NOMO-1 treated with DMSO at 0.1 percent for 48 hours (cell line): ENCODE data around the gene HSF2BP.
"Not testable (repeated sequence)": the region's sequence is repeated elsewhere in the genome, so short reads cannot be mapped to it uniquely, and the experiment has no call there.

Source experiments
- DNase-seq: peaks from one replicate; lab custom pipeline; 2025; ENCODE audit not compliant: unreplicated experiment; lab: John Stamatoyannopoulos, UW

The HSF2BP gene

DNA sequence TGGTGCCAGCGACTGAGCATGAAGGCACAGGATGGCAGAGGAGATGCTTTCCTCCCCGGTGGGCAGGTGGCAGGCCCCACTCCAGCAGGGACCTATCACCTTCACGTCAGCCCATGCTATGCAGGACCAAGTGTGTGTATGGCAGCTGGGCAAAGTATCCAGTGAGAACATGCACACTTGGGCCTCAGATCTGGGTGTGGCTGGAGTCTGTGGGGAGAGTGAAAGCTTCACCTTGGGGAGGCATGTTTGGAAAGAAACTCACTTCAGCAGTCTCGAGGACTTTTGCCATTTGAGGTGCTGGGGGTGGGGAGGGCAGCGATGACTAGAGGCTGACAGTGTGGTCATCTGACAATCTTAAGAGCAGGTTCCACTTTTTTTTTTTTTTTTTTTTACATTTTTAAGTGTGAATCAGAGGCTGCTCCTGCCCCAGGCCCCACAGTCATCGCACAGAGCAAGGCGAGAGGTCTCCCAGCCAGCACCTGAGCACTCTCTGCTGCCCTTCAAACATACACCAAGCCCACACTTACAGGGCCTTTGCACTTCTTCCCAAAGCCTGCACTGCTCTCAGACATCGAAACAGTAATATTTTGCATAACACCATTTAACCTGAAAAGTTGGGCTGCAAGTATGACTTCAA, 136.7 kb downstream of the HSF2BP start:
- not testable (repeated sequence) for DNase-seq

DNA sequence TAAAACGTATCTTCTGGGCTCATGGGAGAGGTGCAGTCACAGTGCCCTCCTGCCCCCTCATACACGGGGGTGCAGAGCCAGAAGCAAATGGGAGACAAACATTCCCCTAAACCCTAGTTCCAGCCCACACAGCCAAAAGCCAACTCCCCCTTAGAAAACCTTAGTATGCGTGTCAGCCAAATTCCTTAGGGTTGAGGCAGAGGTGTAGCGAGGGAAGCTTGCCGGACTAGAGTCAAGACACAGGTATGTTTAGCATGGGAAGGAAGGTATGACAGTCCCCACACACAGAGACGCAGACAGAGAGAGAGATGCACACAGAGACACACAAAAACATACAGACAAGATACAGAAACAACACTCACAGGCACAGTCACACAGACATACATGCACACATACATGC, 141.6 kb downstream of the HSF2BP start:
- DNase-seq = not testable (repeated sequence)

- DNase-seq = not testable (repeated sequence)
Measured at GRCh38 chr21:43516860-43517627, 142.2 kb downstream of the HSF2BP start.

- DNase-seq = not testable (repeated sequence)
Measured at GRCh38 chr21:43516295-43516847, 142.9 kb downstream of the HSF2BP start.

DNA sequence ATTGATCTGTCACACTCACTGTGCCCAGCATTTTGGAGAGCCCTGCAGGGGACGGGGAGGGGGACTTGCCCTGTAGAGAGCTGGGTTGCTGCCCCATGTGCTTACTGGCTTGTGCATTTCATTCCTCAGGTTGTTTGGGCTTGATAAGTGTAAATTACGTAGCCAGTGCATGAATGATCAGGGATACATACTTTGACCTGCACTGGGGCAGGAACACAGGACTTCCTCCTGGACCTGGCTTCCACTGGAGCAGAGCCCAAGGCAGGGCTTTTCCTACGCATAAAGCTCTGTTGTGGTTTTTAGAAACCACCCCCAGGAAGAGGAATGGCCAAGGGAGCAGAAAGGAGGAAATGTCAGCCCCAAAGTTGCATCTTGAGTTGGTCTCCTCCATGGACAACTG, 144.5 kb downstream of the HSF2BP start:
- DNase-seq = not testable (repeated sequence)

- not testable (repeated sequence) for DNase-seq
Measured at GRCh38 chr21:43513023-43513422, 146.3 kb downstream of the HSF2BP start.

- not testable (repeated sequence) for DNase-seq
Measured at GRCh38 chr21:43511209-43511608, 148.1 kb downstream of the HSF2BP start.

- DNase-seq = not testable (repeated sequence)
Measured at GRCh38 chr21:43510669-43511068, 148.6 kb downstream of the HSF2BP start.

GRCh38 chr21:43503892-43504291, 155.4 kb downstream of the HSF2BP start:
- not testable (repeated sequence) for DNase-seq

GRCh38 chr21:43503075-43503750, 156.1 kb downstream of the HSF2BP start:
- DNase-seq = not testable (repeated sequence)

- not testable (repeated sequence) for DNase-seq
Measured at GRCh38 chr21:43502407-43503071, 156.7 kb downstream of the HSF2BP start.

GRCh38 chr21:43498924-43499323, 160.4 kb downstream of the HSF2BP start:
- DNase-seq = not testable (repeated sequence)

- not testable (repeated sequence) for DNase-seq
Measured at GRCh38 chr21:43498065-43498464, 161.2 kb downstream of the HSF2BP start.

DNA sequence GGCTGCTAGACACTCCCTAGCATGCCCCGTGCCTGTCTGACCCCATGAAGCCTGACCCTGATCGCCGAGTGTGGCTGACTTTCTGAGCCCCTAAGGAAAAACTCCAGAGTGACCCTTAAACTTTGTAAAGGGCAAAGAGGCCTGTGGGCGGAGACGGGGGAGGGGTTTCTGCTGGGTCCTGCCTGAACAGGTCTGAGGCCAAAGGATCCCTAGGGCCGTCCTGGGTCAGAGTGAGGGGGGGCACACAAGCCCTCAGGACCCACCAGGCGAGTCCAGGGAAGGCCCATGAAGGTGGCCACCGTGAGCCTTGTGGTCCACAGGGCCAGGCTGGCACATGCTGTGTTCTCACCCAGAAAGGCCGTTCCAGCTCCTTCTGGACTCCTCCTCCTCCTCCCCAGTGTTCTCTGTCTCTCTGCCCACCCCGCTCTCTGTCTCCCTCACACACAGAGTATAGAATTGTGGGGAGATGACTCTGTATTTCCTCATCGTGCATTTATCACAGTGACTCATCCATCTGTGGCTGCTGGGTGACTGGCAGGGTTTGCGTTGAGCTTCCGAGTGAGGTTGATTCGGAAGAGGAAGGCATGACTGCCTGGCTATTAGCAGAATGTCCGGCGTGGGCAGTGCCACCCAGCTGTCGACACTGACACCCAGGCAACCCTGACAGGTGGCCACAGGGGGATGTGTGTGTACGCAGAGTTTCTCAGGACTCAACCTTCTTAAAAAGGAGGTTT, 164.8 kb downstream of the HSF2BP start:
- not testable (repeated sequence) for DNase-seq

DNA sequence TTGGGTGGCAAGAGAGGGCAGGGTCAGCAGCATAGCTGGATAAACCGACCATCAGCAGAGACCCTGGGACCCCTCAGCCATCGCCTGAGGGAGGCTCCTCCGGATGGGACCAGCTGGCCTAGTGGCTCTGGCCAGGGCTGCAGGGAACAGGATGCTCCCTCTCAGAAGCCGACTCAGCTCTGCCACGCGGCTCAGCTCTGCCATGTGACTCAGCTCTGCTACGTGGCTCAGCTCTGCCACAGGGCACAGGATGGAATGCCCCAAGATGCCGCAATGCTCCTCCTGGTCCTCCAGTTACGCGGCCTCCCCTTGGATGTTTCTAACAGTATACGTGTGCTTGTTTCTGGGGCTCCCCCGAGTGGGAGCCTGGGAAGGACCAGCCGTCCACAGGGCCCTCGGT, 165.8 kb downstream of the HSF2BP start:
- DNase-seq = not testable (repeated sequence)

DNA sequence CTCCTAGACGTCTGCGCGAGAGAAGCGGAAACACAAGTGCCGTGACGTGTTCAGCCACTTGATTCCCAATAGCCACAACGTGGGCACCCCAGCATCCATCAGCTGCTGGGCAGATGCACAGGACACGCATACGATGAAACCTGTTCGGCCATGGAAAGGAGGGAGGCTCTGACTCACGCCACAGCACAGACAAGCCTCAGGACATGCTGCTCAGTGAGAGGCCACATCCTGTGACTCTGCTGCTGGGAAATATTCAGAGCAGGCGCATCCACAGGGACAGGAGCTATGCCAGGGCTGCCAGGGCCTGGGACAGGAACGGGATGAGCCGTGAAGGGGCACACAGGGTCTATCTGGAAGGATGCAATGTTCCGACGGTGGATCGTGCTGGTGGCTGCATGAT, 171.1 kb downstream of the HSF2BP start:
- not testable (repeated sequence) for DNase-seq

DNA sequence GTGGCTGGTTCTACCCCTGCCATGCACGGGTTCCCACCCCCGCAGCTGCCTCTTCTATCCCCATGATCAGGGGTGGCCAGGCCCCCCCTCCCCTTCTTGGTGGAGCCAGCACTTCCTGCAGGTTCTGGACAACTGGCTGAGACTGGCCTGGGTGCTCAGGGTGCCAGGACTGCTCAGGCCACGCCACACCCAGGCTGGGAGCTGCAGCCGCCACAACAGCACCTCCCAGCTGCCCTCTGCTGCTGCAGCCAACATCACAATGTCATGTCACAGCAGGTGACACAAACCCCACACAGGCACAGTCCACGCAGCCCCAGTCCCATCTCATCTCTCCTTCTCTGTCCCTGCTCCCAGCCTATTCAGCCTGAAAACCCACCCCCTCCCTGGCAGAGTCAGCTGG, 173.2 kb downstream of the HSF2BP start:
- DNase-seq = not testable (repeated sequence)

DNA sequence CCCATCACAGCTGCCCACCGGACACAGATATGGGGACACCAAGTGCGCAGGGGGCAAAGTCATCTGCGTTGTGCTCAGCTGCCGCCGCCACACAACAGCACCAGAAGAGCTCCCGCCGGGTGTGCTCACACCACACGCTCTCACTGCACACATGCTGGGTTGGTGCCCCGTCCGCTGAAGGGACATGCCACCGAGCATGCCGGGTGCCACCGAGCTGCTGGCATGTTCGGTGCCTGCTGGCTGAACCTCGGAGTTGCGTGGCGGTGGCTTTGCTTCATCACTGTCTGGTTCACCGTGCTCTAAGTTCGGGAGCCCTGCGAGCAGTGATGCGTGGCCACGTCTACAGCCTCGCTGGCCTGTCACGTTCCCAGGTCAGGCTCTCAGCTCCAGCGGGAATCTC, 174.3 kb downstream of the HSF2BP start:
- DNase-seq = not testable (repeated sequence)

DNA sequence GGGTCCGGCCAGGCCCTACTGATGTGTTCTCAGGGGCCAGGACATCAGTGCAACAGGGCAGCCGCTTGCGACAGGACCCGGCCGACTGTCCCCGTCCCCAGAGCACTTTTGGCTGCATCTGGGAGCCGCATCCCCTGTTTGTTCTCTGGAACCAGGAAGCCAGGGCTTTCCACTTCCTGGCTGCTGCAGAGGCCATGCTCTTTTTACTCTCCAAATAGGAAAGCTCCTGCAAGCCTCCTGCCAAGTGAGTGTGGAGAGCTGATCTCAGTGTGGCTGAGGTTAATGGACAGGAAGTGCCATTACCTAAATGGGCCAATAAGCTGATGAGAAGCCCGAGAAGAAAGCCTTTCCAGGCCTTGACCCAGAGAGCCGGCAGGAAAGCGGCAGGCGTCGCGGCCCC, 180.1 kb downstream of the HSF2BP start:
- DNase-seq = not testable (repeated sequence)
